ENCODE results near the gene LSS.

The LSS gene

GRCh38 chr21:46228345-46229051 lies at the start of gene LSS:
Gene LSS (minus strand): TSS chr21:46228774. CDS start chr21:46228745, 29 bp downstream.
- peak within 1 kb of the TSS; percentile 90 for H3K4me3 ChIP-seq (replicated peaks; ENCODE audit: low read depth, low read length)
- DNase-seq (ENCODE audit: low read depth), result peak; percentile 99
- TF ChIP-seq CTCF (IDR thresholded peaks at IDR 0.05; ENCODE audit: low read length, missing control alignments), result no peak

- DNase-seq (ENCODE audit: low read depth), result no peak
- H3K4me3 ChIP-seq (replicated peaks; ENCODE audit: low read depth, low read length), result no peak overlapping the region
- no peak for TF ChIP-seq CTCF (IDR thresholded peaks at IDR 0.05; ENCODE audit: low read length, missing control alignments)
Observed at GRCh38 chr21:46274797-46275390, 46.3 kb upstream of the LSS start.

GRCh38 chr21:46273341-46273740 lies 44.8 kb upstream of the LSS start:
- TF ChIP-seq CTCF (IDR thresholded peaks at IDR 0.05; ENCODE audit: low read length, missing control alignments), result no peak
- H3K4me3 ChIP-seq (replicated peaks; ENCODE audit: low read depth, low read length), result no peak overlapping the region
- DNase-seq (ENCODE audit: low read depth), result no peak

GRCh38 chr21:46269466-46269865 lies 40.9 kb upstream of the LSS start:
- no peak for DNase-seq (ENCODE audit: low read depth)
- H3K4me3 ChIP-seq (replicated peaks; ENCODE audit: low read depth, low read length), result no peak overlapping the region
- TF ChIP-seq CTCF (IDR thresholded peaks at IDR 0.05; ENCODE audit: low read length, missing control alignments), result no peak

- TF ChIP-seq CTCF (IDR thresholded peaks at IDR 0.05; ENCODE audit: low read length, missing control alignments), result no peak
- DNase-seq (ENCODE audit: low read depth), result no peak
- no peak overlapping the region for H3K4me3 ChIP-seq (replicated peaks; ENCODE audit: low read depth, low read length)
Observed at GRCh38 chr21:46268371-46268770, 39.8 kb upstream of the LSS start.

- H3K4me3 ChIP-seq (replicated peaks; ENCODE audit: low read depth, low read length), result no peak overlapping the region
- no peak for DNase-seq (ENCODE audit: low read depth)
- no peak for TF ChIP-seq CTCF (IDR thresholded peaks at IDR 0.05; ENCODE audit: low read length, missing control alignments)
Observed at GRCh38 chr21:46266946-46267345, 38.4 kb upstream of the LSS start.

Data from fibroblast of pulmonary artery (primary cell).